ENCODE data around the gene OR13A1. TPM values are rescaled to one million over a fixed set of nuclear protein-coding genes. Genes with fewer than 3 reads are reported as not detected.
A peak's percentile ranks its signal among the peaks of the same experiment; 100 is the strongest.
"Not testable (repeated sequence)": the region's sequence is repeated elsewhere in the genome, so short reads cannot be mapped to it uniquely, and the experiment has no call there.

The OR13A1 gene
- total RNA-seq, 2 donors from 2014 or later = not detected

GRCh38 chr10:45325116-45325515 is 9.7 kb upstream of the OR13A1 start:
- no peaks in the 10 kb centered on the region for H3K36me3 ChIP-seq (replicated peaks in 1 of 2; ENCODE audit: insufficient read depth in 1 of 2, low read depth in 2 of 2)
- H3K9me3 ChIP-seq = no peaks in the 10 kb centered on the region
- H3K27me3 ChIP-seq = no peaks in the 10 kb centered on the region
- ATAC-seq (no peak), DNase-seq (no peak)
- TF ChIP-seq POLR2A (IDR thresholded peaks at IDR 0.05) = no peak
- no peak for TF ChIP-seq CTCF (IDR thresholded peaks at IDR 0.05)
- H3K4me3 ChIP-seq = no peak overlapping the region
- 64 to 76% methylated on average over 1 of the region's 1 CpG for WGBS, 2 donors
- intact Hi-C loops (cut with DNase I) = no loop called here
- no peak overlapping the region for H3K27ac ChIP-seq
- no peaks in the 10 kb centered on the region for H3K4me1 ChIP-seq

- Histone ChIP-seq H3K9me3 (no peaks in the 10 kb centered on the region), H3K4me1 (no peaks in the 10 kb centered on the region), H3K4me3 (no peak overlapping the region), H3K36me3 (replicated peaks in 1 of 2; ENCODE audit: insufficient read depth in 1 of 2, low read depth in 2 of 2) (no peaks in the 10 kb centered on the region), H3K27ac (no peak overlapping the region), H3K27me3 (no peaks in the 10 kb centered on the region)
- TF ChIP-seq POLR2A (IDR thresholded peaks at IDR 0.05) (no peak), CTCF (IDR thresholded peaks at IDR 0.05) (no peak)
- intact Hi-C loops (cut with DNase I) = no loop called here
- 87 to 89% methylated on average over 2 of the region's 2 CpGs for WGBS, 2 donors
- DNase-seq (no peak), ATAC-seq (no peak)
These were observed 4.3 kb upstream of the OR13A1 start for GRCh38 chr10:45319702-45320101.

DNA sequence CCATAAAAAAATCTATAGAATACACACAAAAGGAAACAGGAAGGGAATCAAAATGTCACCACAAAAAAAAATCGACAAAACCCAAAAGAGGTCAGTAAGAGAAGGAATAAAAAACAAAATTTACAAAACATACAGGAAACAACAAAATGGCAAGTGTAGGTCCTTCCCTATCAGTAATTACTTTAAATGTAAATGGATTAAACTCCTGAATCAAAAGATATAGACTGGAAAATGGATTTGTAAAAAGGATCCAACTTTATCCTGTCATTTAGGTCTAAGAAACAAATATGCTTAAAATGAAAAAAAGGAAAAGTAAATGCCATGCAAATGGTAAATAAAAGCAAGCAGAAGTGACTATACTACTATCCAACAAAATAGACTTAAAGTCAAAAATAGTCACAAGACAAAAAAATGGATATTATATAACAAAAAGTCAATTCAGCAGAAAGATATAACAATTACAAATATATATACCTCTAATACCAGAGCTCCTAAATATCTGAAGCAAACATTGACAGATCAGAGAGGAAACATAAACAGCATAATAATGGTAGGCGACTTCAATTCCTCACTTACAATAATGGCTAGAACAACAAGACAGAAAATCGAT is 2.0 kb downstream of the OR13A1 start:
- no peaks in the 10 kb centered on the region for H3K9me3 ChIP-seq
- no peak for ATAC-seq
- no peak for DNase-seq
- TF ChIP-seq CTCF (IDR thresholded peaks at IDR 0.05) (no peak), POLR2A (IDR thresholded peaks at IDR 0.05) (no peak)
- intact Hi-C loops (cut with DNase I) = no loop called here
- WGBS, 2 donors = 81 to 85% methylated on average over 3 of the region's 3 CpGs
- H3K4me3 ChIP-seq = no peak overlapping the region
- no peaks in the 10 kb centered on the region for H3K27me3 ChIP-seq
- H3K27ac ChIP-seq = no peak overlapping the region
- H3K4me1 ChIP-seq = no peaks in the 10 kb centered on the region
- H3K36me3 ChIP-seq (replicated peaks in 1 of 2; ENCODE audit: insufficient read depth in 1 of 2, low read depth in 2 of 2) = no peaks in the 10 kb centered on the region

DNA sequence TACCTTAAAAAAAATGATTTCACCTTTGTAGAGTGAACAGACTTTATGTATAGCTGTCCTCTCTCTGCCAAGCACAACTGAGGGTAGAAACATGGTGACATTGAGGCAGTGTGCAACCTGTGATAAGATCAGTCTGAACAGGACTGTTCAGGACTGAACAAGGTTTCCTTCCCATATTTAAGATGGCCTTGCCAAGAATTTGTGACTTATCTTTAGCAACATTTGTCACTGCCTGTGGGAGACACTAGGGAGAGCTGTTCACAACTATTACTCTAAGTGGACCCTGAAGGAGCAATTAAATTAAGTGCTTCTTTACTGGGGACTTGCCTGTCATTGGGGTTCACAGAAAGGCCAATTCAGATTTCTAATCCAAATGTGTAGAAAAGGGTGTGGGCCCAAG is 6.7 kb downstream of the OR13A1 start:
- Histone ChIP-seq H3K4me1 (no peaks in the 10 kb centered on the region), H3K9me3 (no peaks in the 10 kb centered on the region), H3K4me3 (no peak overlapping the region), H3K27me3 (no peaks in the 10 kb centered on the region), H3K36me3 (replicated peaks in 1 of 2; ENCODE audit: insufficient read depth in 1 of 2, low read depth in 2 of 2) (no peaks in the 10 kb centered on the region), H3K27ac (no peak overlapping the region)
- ATAC-seq (peak; percentile 38), DNase-seq (peak in 2 of 4 donors; percentile 19 to 25)
- TF ChIP-seq CTCF (IDR thresholded peaks at IDR 0.05) (peak in 4 of 7 experiments; percentile 26 to 46 (median 37)), POLR2A (IDR thresholded peaks at IDR 0.05) (no peak)
- intact Hi-C loops (cut with DNase I) = no loop called here

GRCh38 chr10:45302573-45302972 is 12.8 kb downstream of the OR13A1 start:
- H3K9me3 ChIP-seq = no peaks in the 10 kb centered on the region
- H3K36me3 ChIP-seq (replicated peaks in 1 of 2; ENCODE audit: insufficient read depth in 1 of 2, low read depth in 2 of 2) = no peaks in the 10 kb centered on the region
- intact Hi-C loops (cut with DNase I) = no loop called here
- DNase-seq (no peak), ATAC-seq (no peak)
- H3K27ac ChIP-seq = no peak overlapping the region
- no peaks in the 10 kb centered on the region for H3K27me3 ChIP-seq
- no peaks in the 10 kb centered on the region for H3K4me1 ChIP-seq
- WGBS, 2 donors = 65 to 66% methylated on average over 3 of the region's 3 CpGs
- TF ChIP-seq POLR2A (IDR thresholded peaks at IDR 0.05) = no peak
- no peak for TF ChIP-seq CTCF (IDR thresholded peaks at IDR 0.05)
- H3K4me3 ChIP-seq = no peak overlapping the region

GRCh38 chr10:45298341-45298955 is 17.0 kb downstream of the OR13A1 start:
- intact Hi-C loops (cut with DNase I) = not testable (repeated sequence)

More at GRCh38 chr10:45298341-45298955, 17.0 kb downstream of the OR13A1 start:
- DNase-seq; ATAC-seq; H3K27ac ChIP-seq; H3K4me3 ChIP-seq; H3K27me3 ChIP-seq; H3K4me1 ChIP-seq; H3K9me3 ChIP-seq; H3K36me3 ChIP-seq (replicated peaks in 1 of 2; ENCODE audit: insufficient read depth in 1 of 2, low read depth in 2 of 2): not testable (repeated sequence)
- 54% methylated on average over 4 of the region's 4 CpGs for WGBS, 2 donors
